ENCODE data around the gene CYGB. TPM values are rescaled to one million over a fixed set of nuclear protein-coding genes. Genes with fewer than 3 reads are reported as not detected.
"Not testable (repeated sequence)": the region's sequence is repeated elsewhere in the genome, so short reads cannot be mapped to it uniquely, and the experiment has no call there.

The CYGB gene
- total RNA-seq, 1 experiment from 2014 or later, result 4.4 TPM

DNA sequence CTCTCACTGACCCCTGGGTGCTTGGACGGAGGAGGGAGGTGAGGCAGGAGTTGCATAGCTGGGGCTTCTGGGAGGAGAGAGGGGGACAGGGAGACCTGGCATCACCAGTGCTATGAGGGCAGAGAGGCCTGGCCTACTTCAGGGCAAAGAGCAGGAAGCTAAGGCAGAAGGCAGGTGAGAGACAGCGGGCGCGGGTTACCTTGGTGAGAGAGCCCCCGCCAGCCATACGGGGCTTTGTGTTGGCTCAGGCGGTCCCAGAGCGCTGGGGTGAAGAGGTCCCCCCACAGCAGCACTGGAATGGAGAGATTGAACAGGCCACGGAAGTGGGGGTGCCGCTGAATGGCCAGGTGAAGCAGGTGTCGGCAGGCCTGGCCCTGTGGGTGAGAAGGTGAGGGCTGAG, 36.7 kb upstream of the CYGB start:
- H3K27ac ChIP-seq, result no peak overlapping the region
- no peaks in the 10 kb centered on the region for H3K27me3 ChIP-seq (replicated peaks)
- DNase-seq (ENCODE audit: low read depth in 1 of 2, low spot score in 2 of 2), result no peak
- no peaks in the 10 kb centered on the region for H3K4me1 ChIP-seq (replicated peaks)
- H3K9me3 ChIP-seq (replicated peaks), result no peaks in the 10 kb centered on the region
- no peaks in the 10 kb centered on the region for H3K36me3 ChIP-seq
- no peak overlapping the region for H3K4me3 ChIP-seq

DNA sequence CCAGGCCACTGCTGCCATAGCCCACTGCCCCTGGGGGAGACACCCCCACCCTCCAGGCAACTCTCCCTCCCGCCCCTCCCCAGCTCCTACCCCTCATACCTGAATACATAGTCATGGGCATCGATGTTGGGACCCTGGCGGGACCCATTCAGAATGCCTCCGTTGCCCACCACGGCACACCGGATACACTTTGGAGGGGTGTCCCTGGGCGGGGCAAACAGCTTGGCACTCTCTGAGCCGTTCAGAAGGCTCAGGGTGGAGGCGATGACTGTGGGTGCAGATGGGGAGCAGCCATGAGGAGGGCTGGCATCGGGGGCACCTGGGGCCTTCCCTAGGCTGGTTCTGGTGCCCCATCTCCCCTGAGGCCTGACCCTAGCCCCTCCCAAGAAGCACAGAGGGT, 35.6 kb upstream of the CYGB start:
- Histone ChIP-seq H3K27me3 (replicated peaks) (no peaks in the 10 kb centered on the region), H3K4me1 (replicated peaks) (no peaks in the 10 kb centered on the region; the same call in 1 of the 2 replicates), H3K4me3 (no peak overlapping the region), H3K27ac (no peak overlapping the region), H3K36me3 (0 out of 2 replicates have a peak, but pooled peaks cover 1% of the 10 kb centered on the region), H3K9me3 (replicated peaks) (no peaks in the 10 kb centered on the region)
- no peak for DNase-seq (ENCODE audit: low read depth in 1 of 2, low spot score in 2 of 2)

DNA sequence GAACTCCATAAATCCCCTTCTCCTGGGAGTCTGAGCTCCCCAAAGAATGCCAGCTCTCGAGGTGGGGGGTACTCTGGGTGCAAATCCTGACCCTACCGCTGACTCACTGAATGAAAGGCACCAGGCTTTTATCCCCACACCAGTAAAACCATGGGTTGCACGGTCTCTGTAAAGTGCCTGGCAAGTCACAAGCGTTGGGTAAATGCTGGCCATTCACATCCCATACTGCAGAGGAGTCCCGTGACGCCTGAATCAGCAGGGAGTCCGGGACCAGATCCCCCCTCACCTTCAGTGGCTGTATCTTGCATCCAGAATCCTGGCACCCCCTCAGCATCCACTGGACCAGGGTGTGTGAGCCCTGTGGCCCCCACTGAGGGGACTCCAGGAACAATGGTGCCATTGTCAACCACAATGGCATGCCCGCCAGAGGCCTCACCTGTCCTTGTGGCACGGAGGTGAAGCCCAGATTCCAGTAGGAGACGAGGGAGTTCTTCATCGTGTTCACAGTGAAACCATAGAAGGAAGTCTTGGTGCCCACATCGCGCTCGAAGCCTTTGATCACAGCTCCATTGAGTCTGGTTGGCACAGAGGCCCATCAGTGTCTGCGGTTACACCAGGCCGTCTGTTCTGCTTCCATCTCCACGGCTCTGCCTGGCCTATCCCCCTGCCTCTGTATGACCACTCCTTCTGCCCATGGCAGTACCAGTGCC, 34.8 kb upstream of the CYGB start:
- H3K4me3 ChIP-seq, result no peak overlapping the region
- no peaks in the 10 kb centered on the region for H3K27me3 ChIP-seq (replicated peaks)
- no peak overlapping the region for H3K27ac ChIP-seq
- DNase-seq (ENCODE audit: low read depth in 1 of 2, low spot score in 2 of 2), result no peak
- peaks cover 9% of the 10 kb centered on the region for H3K36me3 ChIP-seq
- no peaks in the 10 kb centered on the region for H3K9me3 ChIP-seq (replicated peaks)
- no peaks in the 10 kb centered on the region; the same call in 1 of the 2 replicates for H3K4me1 ChIP-seq (replicated peaks)

- no peaks in the 10 kb centered on the region for H3K9me3 ChIP-seq (replicated peaks)
- DNase-seq (ENCODE audit: low read depth in 1 of 2, low spot score in 2 of 2), result no peak
- H3K27ac ChIP-seq, result no peak overlapping the region
- no peak overlapping the region for H3K4me3 ChIP-seq
- peaks cover 23% of the 10 kb centered on the region for H3K36me3 ChIP-seq
- H3K4me1 ChIP-seq (replicated peaks), result no peaks in the 10 kb centered on the region; the same call in 1 of the 2 replicates
- H3K27me3 ChIP-seq (replicated peaks), result no peaks in the 10 kb centered on the region
Observed at GRCh38 chr17:76570877-76571471, 33.5 kb upstream of the CYGB start.

- Histone ChIP-seq H3K27ac (no peak overlapping the region), H3K4me1 (replicated peaks) (no peaks in the 10 kb centered on the region; the same call in 1 of the 2 replicates), H3K27me3 (replicated peaks) (no peaks in the 10 kb centered on the region), H3K36me3 (peaks cover 28% of the 10 kb centered on the region), H3K4me3 (no peak overlapping the region), H3K9me3 (replicated peaks) (no peaks in the 10 kb centered on the region)
- DNase-seq (ENCODE audit: low read depth in 1 of 2, low spot score in 2 of 2), result no peak
Observed at GRCh38 chr17:76570457-76570856, 32.9 kb upstream of the CYGB start.

DNA sequence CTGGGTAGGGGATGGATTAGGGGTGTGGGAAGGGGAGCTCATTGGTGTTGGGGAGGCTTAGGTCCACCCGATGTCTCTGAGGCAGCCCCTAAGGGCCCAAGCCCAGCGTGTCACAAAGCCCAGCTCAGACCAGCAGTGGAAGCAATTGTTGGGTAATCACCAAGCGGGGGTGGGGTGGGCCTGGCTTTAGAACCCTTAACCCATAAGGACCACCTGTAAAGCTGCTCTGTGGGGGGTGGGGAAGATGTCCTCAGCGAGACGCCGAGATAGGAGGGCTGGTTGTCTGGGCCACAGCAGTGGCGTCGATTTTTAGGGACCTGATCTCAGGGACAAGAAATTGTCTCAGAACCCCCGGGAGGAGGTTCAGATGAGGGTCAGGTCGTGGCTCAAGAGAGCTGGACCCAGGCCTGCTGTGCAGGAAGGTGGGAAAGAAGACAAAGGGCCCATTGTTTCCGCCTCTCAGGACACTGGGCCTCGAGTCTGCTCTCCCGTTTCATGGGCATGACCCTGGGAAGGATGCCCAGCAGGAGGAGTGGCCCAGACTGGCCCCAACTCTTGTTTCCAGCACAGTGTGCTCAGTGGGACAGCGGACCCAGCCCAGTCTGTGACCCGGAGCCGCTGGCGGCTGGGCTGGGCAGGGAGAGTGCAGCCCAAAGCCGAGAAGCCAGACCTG, 32.2 kb upstream of the CYGB start:
- Histone ChIP-seq H3K27me3 (replicated peaks) (no peaks in the 10 kb centered on the region), H3K9me3 (replicated peaks) (no peaks in the 10 kb centered on the region), H3K4me3 (no peak overlapping the region), H3K4me1 (replicated peaks) (no peaks in the 10 kb centered on the region; the same call in 1 of the 2 replicates), H3K36me3 (peaks cover 32% of the 10 kb centered on the region), H3K27ac (no peak overlapping the region)
- no peak for DNase-seq (ENCODE audit: low read depth in 1 of 2, low spot score in 2 of 2)

DNA sequence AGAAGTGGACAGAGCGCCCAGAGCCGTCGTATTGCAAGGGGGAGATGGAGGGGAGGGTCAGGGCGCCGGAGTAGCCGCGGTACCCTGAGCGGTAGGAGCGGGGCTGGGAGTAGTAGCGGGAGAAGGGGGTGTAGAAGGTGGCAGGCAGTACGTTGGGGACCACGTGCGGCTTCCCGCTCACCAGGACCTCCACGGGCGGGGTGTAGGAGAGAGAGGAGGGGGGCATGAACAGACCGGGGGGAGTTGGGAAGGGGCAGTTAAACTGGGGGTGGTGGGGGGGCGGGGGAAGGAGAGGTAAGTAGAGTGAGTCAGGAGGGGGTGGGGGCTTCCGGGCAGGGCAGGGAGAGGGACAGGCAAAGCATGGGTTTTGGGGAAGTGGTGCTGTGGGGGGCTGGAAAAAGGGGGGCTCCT, 31.3 kb upstream of the CYGB start:
- Histone ChIP-seq H3K27ac (no peak overlapping the region), H3K4me1 (replicated peaks) (no peaks in the 10 kb centered on the region; the same call in 1 of the 2 replicates), H3K27me3 (replicated peaks) (no peaks in the 10 kb centered on the region), H3K4me3 (no peak overlapping the region), H3K36me3 (peaks cover 32% of the 10 kb centered on the region), H3K9me3 (replicated peaks) (no peaks in the 10 kb centered on the region)
- no peak for DNase-seq (ENCODE audit: low read depth in 1 of 2, low spot score in 2 of 2)

DNA sequence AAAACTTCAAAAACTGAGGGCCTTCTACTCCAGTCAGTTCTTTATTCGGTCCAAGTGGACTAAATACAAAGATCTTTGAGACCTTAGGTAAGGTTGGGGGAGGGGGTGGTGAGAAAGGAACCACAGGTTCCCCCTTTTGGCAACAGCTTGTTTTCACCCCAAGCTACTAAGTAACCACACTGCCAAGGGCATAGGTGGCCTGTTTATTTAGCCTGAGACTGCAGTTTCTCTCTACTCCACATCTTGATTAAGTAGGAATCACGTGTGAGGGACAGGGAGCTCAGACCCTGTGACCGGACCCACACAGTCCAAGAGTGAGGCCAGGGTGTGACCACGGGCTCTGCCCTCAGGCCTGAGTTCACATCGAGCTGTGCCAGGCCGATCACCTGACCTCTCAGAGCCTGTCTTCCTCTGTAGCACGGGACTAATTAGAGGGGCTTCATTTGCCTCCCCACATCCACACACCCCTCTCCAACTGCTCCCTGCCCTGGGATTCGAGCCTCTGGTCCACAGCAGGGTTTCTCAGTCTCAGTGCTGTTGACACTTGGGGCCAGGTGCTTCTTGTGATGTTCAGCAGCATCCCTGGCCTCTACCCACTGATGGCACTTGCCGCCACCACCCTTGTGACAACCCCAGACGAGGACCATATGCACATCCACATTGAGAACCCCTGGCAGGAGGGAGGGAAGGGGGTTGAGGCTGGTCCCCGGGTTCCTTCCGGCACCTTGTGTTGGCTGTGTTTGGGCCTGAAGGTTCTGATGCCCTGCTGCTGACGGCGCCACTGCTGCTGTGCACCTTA, 30.3 kb upstream of the CYGB start:
- H3K9me3 ChIP-seq (replicated peaks), result no peaks in the 10 kb centered on the region
- H3K27ac ChIP-seq, result no peak overlapping the region
- DNase-seq (ENCODE audit: low read depth in 1 of 2, low spot score in 2 of 2), result no peak
- peaks cover 42% of the 10 kb centered on the region for H3K36me3 ChIP-seq
- no peaks in the 10 kb centered on the region for H3K27me3 ChIP-seq (replicated peaks)
- H3K4me1 ChIP-seq (replicated peaks), result peaks cover 6% of the 10 kb centered on the region
- H3K4me3 ChIP-seq, result no peak overlapping the region

- Histone ChIP-seq H3K4me1 (replicated peaks) (peaks cover 14% of the 10 kb centered on the region), H3K27ac (no peak overlapping the region), H3K9me3 (replicated peaks) (no peaks in the 10 kb centered on the region), H3K27me3 (replicated peaks) (no peaks in the 10 kb centered on the region), H3K36me3 (peaks cover 45% of the 10 kb centered on the region), H3K4me3 (no peak overlapping the region)
- no peak for DNase-seq (ENCODE audit: low read depth in 1 of 2, low spot score in 2 of 2)
Observed at GRCh38 chr17:76566988-76567431, 29.5 kb upstream of the CYGB start.

- Histone ChIP-seq H3K4me1 (replicated peaks) (peaks cover 19% of the 10 kb centered on the region), H3K27me3 (replicated peaks) (no peaks in the 10 kb centered on the region), H3K36me3 (peaks cover 49% of the 10 kb centered on the region), H3K4me3 (no peak overlapping the region), H3K27ac (no peak overlapping the region), H3K9me3 (replicated peaks) (no peaks in the 10 kb centered on the region)
- no peak for DNase-seq (ENCODE audit: low read depth in 1 of 2, low spot score in 2 of 2)
Observed at GRCh38 chr17:76566613-76566943, 29.1 kb upstream of the CYGB start.

DNA sequence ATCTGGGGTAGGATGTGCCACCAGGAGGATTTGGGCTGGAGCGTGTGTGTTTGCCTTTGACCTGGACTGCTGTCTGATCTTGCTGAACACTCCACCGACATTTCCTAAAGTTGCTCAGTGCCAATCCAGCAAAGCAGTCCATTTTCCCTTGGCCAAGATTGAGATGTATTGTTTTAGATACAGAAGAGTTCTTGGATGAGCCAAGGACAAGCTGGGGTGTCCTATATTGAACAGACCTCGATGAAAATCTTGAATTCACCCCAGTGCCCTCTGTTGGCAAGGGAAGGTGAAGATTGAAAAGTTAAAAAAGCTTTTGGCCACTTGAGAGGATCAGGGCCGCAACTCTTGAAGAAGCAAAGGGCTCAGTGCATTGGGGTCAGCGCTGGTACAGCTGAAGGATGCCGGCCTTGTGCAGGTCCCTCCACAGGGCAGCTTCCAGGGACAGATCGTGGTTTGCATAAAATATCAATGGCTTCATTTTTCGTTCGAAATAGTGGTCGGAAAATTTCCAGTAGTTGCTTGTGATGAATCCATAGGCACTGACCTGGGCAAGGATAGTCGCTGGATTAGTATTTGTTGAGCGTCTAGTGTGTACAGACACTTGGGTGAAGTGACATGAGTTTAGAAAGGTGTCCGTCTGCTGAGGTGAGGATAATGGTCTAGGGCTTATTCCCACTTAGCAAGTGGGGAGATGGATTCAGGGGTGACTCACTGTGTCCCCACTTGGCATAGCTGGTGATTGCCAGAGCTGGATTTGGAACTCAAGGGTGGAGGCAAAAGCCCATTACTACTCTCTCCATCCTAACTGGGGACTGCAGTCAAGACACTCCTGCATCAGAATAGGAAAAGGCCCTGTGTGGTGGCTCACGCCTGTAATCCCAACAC, 28.5 kb upstream of the CYGB start:
- Histone ChIP-seq H3K4me1 (replicated peaks) (peaks cover 25% of the 10 kb centered on the region), H3K9me3 (replicated peaks) (no peaks in the 10 kb centered on the region), H3K4me3 (no peak overlapping the region), H3K36me3 (peaks cover 55% of the 10 kb centered on the region), H3K27me3 (replicated peaks) (no peaks in the 10 kb centered on the region), H3K27ac (no peak overlapping the region)
- DNase-seq (ENCODE audit: low read depth in 1 of 2, low spot score in 2 of 2), result no peak

- H3K9me3 ChIP-seq (replicated peaks); H3K27me3 ChIP-seq (replicated peaks); H3K27ac ChIP-seq; H3K4me3 ChIP-seq: not testable (repeated sequence)
- Histone ChIP-seq H3K36me3 (peaks cover 63% of the 10 kb centered on the region), H3K4me1 (replicated peaks) (peaks cover 33% of the 10 kb centered on the region)
- DNase-seq (ENCODE audit: low read depth in 1 of 2, low spot score in 2 of 2), result peak in 1 of 2 experiments; percentile 55
Observed at GRCh38 chr17:76564991-76565727, 27.6 kb upstream of the CYGB start.
